A673 (cell line): ENCODE data around the gene OR10A2. TPM values are rescaled to one million over a fixed set of nuclear protein-coding genes. Genes with fewer than 3 reads are reported as not detected.

ENCODE experiments used
- BruUV-seq: library from RNA; stranded (reverse); fragments of 400-500 nt; replicated peaks from 2 replicates; lab custom pipeline; 2021; lab: Mats Ljungman, UMichigan
- CTCF ChIA-PET: fragments of 300-600 bp; sonication (Branson Sonifier 250); formaldehyde crosslinking; loops from one replicate; lab custom pipeline; 2022; ENCODE audit warnings: antibody characterized with exemption; lab: Charles Lee
- POLR2A ChIA-PET: fragments of 300-600 bp; sonication (Branson Sonifier 250); formaldehyde crosslinking; loops from one replicate; lab custom pipeline; 2022; ENCODE audit warnings: antibody characterized with exemption; ENCODE audit not compliant: low non-redundant PET; lab: Charles Lee
- DNase-seq: peaks from one replicate; pipeline ENCODE4 v3.0.0-alpha.2; 2015; ENCODE audit warnings: low spot score
- H3K27ac ChIP-seq: fragments of 200-600 bp; sonication (generic); 2 replicates; pipeline ENCODE4 v1.5.1; 2016; ENCODE audit warnings: mixed run types, low read depth, mild to moderate bottlenecking, mixed read lengths, antibody characterized with exemption, low read length; ENCODE audit not compliant: poor library complexity, severe bottlenecking
- H3K27me3 ChIP-seq: fragments of 200-600 bp; sonication (generic); replicated peaks from 2 replicates; pipeline ENCODE4 v1.6.1; 2017; ENCODE audit warnings: mixed run types, low read depth, mild to moderate bottlenecking, mixed read lengths, antibody characterized with exemption, low read length; ENCODE audit not compliant: insufficient read depth, poor library complexity
- H3K36me3 ChIP-seq: fragments of 200-600 bp; sonication (generic); 2 replicates; pipeline ENCODE4 v1.6.1; 2016; ENCODE audit warnings: mixed run types, mild to moderate bottlenecking, mixed read lengths, antibody characterized with exemption, low read length; ENCODE audit not compliant: insufficient read depth, poor library complexity, severe bottlenecking
- H3K4me1 ChIP-seq: fragments of 200-600 bp; sonication (generic); 2 replicates; pipeline ENCODE4 v1.6.1; 2017; ENCODE audit warnings: mixed run types, mild to moderate bottlenecking, mixed read lengths, antibody characterized with exemption, low read length; ENCODE audit not compliant: insufficient read depth, poor library complexity, severe bottlenecking
- H3K4me3 ChIP-seq: fragments of 200-600 bp; sonication (generic); 2 replicates; pipeline ENCODE4 v1.5.1; 2016; ENCODE audit warnings: low read depth, mixed run types, mild to moderate bottlenecking, mixed read lengths, low read length; ENCODE audit not compliant: poor library complexity, severe bottlenecking
- H3K9me3 ChIP-seq: fragments of 200-600 bp; sonication (generic); 2 replicates; pipeline ENCODE4 v1.6.1; 2016; ENCODE audit warnings: mixed run types, low read depth, mild to moderate bottlenecking, mixed read lengths, antibody characterized with exemption, low read length; ENCODE audit not compliant: poor library complexity, severe bottlenecking
- EZH2 ChIP-seq: fragments of 200-600 bp; sonication (generic); IDR thresholded peaks from 2 replicates; pipeline ENCODE4 v1.6.1; 2017; ENCODE audit warnings: borderline replicate concordance, low read depth, mild to moderate bottlenecking, mixed read lengths, antibody characterized with exemption, low read length; ENCODE audit not compliant: poor library complexity, severe bottlenecking
- intact Hi-C: fragments of 100-400 bp; cut with micrococcal nuclease; formaldehyde crosslinking; loops from one replicate; pipeline ENCODE4 v1.10.0; 2022; ENCODE audit not compliant: unreplicated experiment
- total RNA-seq: library from RNA; stranded (reverse); gene quantifications from 2 replicates; pipeline ENCODE4 v1.2.3, GENCODE V29; 2021
- TF ChIP-seq, protein P1 (sequence below): fragments of 300-800, 200-600 bp; sonication (generic); conservative IDR thresholded peaks from 2 replicates; pipeline ENCODE4 v1.5.1; 2017; ENCODE audit warnings: low read depth, mild to moderate bottlenecking, antibody characterized with exemption, low read length, moderate library complexity, mixed read lengths

The OR10A2 gene
- total RNA-seq, 1 experiment from 2014 or later: not detected

GRCh38 chr11:6856871-6857270, 6.0 kb upstream of the OR10A2 start:
- no peaks in the 10 kb centered on the region for H3K9me3 ChIP-seq
- H3K4me1 ChIP-seq: no peaks in the 10 kb centered on the region
- ChIA-PET POLR2A (no interaction called here), CTCF (no interaction called here)
- DNase-seq: no peak
- no peak overlapping the region for H3K4me3 ChIP-seq
- H3K27ac ChIP-seq: no peak overlapping the region
- intact Hi-C loops: no loop called here
- H3K36me3 ChIP-seq: no peaks in the 10 kb centered on the region
- no TSS peak for BruUV-seq
- H3K27me3 ChIP-seq: no peaks in the 10 kb centered on the region
- no peak for TF ChIP-seq EZH2
- TF ChIP-seq, protein P1, sequence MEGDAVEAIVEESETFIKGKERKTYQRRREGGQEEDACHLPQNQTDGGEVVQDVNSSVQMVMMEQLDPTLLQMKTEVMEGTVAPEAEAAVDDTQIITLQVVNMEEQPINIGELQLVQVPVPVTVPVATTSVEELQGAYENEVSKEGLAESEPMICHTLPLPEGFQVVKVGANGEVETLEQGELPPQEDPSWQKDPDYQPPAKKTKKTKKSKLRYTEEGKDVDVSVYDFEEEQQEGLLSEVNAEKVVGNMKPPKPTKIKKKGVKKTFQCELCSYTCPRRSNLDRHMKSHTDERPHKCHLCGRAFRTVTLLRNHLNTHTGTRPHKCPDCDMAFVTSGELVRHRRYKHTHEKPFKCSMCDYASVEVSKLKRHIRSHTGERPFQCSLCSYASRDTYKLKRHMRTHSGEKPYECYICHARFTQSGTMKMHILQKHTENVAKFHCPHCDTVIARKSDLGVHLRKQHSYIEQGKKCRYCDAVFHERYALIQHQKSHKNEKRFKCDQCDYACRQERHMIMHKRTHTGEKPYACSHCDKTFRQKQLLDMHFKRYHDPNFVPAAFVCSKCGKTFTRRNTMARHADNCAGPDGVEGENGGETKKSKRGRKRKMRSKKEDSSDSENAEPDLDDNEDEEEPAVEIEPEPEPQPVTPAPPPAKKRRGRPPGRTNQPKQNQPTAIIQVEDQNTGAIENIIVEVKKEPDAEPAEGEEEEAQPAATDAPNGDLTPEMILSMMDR: no peak

DNA sequence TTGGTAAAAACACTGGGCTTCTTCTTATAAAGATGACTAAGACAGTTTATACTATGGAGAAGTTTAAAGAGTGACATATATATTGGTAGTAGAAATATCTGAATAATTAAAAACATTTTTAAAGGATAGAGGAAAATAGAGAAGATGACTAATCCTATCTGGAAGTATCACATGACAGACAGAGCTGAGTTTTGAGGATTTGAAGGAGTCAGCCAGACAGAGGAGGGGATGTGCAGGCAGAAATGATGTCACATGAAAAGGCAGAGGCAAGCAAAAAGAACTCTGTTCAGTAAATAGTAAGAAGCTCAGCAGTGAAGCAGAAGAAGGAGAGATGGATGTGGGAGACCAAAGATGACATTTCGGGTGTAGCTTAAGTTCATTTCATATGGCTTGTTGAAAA, 1.6 kb downstream of the OR10A2 start:
- TF ChIP-seq, protein P1: no peak
- TF ChIP-seq EZH2: no peak
- Histone ChIP-seq H3K27ac (no peak overlapping the region), H3K9me3 (no peaks in the 10 kb centered on the region), H3K4me3 (no peak overlapping the region), H3K27me3 (no peaks in the 10 kb centered on the region), H3K4me1 (no peaks in the 10 kb centered on the region), H3K36me3 (no peaks in the 10 kb centered on the region)
- POLR2A ChIA-PET: no interaction called here
- DNase-seq: no peak
- intact Hi-C loops: no loop called here
- no TSS peak for BruUV-seq
- CTCF ChIA-PET: no interaction called here

- intact Hi-C loops: no loop called here
- POLR2A ChIA-PET: no interaction called here
- Histone ChIP-seq H3K9me3 (no peaks in the 10 kb centered on the region), H3K27me3 (no peaks in the 10 kb centered on the region), H3K4me3 (no peak overlapping the region), H3K27ac (no peak overlapping the region), H3K36me3 (no peaks in the 10 kb centered on the region), H3K4me1 (no peaks in the 10 kb centered on the region)
- no peak for TF ChIP-seq EZH2
- TF ChIP-seq, protein P1: no peak
- no TSS peak for BruUV-seq
- CTCF ChIA-PET: no interaction called here
- DNase-seq: no peak
Measured at GRCh38 chr11:6871278-6871677, 8.4 kb downstream of the OR10A2 start.
